Activated CD4-positive, alpha-beta T cell treated with anti-CD3 and anti-CD28 coated beads, Interleukin-2, Interleukin-4, amounts not matched to agents 100 ng/mL and 50 ng/mL, durations not matched to agents 16 hours and 8 hours (primary cell): ENCODE data around the gene WDFY1.
A peak's percentile ranks its signal among the peaks of the same experiment; 100 is the strongest.

Experiments
- DNase-seq: peaks from one replicate; pipeline ENCODE4 v3.0.0-alpha.2; 2020; ENCODE audit warnings: low spot score

WDFY1 gene

GRCh38 chr2:223944703-223945531, at the start of gene WDFY1:
TSS of gene WDFY1 (minus strand) at chr2:223945335. CDS start at chr2:223945284, 51 bp downstream.
- DNase-seq, result peak; percentile 87

GRCh38 chr2:223994562-223995162, 49.5 kb upstream of the WDFY1 start:
- peak; percentile 39 for DNase-seq

GRCh38 chr2:223993634-223994232, 48.6 kb upstream of the WDFY1 start:
- peak; percentile 70 for DNase-seq

- DNase-seq, result no peak
These were observed 46.5 kb upstream of the WDFY1 start for GRCh38 chr2:223991611-223992010.

- DNase-seq, result no peak
These were observed 44.7 kb upstream of the WDFY1 start for GRCh38 chr2:223989856-223990232.

GRCh38 chr2:223989206-223989855, 44.2 kb upstream of the WDFY1 start:
- no peak for DNase-seq

GRCh38 chr2:223981241-223981640, 36.1 kb upstream of the WDFY1 start:
- DNase-seq, result no peak

- no peak for DNase-seq
These were observed 35.7 kb upstream of the WDFY1 start for GRCh38 chr2:223980803-223981202.

GRCh38 chr2:223980397-223980735, 35.2 kb upstream of the WDFY1 start:
- no peak for DNase-seq

- DNase-seq, result no peak
These were observed 34.7 kb upstream of the WDFY1 start for GRCh38 chr2:223979730-223980396.

- no peak for DNase-seq
These were observed 33.3 kb upstream of the WDFY1 start for GRCh38 chr2:223978451-223978850.

- no peak for DNase-seq
These were observed 31.6 kb upstream of the WDFY1 start for GRCh38 chr2:223976635-223977226.

GRCh38 chr2:223973606-223974005, 28.5 kb upstream of the WDFY1 start:
- DNase-seq, result no peak

- DNase-seq, result no peak
These were observed 27.5 kb upstream of the WDFY1 start for GRCh38 chr2:223972656-223973102.

- no peak for DNase-seq
These were observed 26.6 kb upstream of the WDFY1 start for GRCh38 chr2:223971731-223972130.

GRCh38 chr2:223970343-223971128, 25.4 kb upstream of the WDFY1 start:
- peak; percentile 68 for DNase-seq

GRCh38 chr2:223969856-223970255, 24.7 kb upstream of the WDFY1 start:
- DNase-seq, result no peak

GRCh38 chr2:223969315-223969714, 24.2 kb upstream of the WDFY1 start:
- no peak for DNase-seq

- no peak for DNase-seq
These were observed 22.8 kb upstream of the WDFY1 start for GRCh38 chr2:223967981-223968380.

- DNase-seq, result no peak
These were observed 14.6 kb upstream of the WDFY1 start for GRCh38 chr2:223959688-223960087.
